ENCODE data around the gene APLN. TPM values are rescaled to one million over a fixed set of nuclear protein-coding genes. Genes with fewer than 3 reads are reported as not detected.

Gene APLN
- total and polyA plus RNA-seq, 7 donors = 0.36 to 0.81 (median 0.47) TPM; not detected in 4

- no peaks in the 10 kb centered on the region for H3K36me3 ChIP-seq
- intact Hi-C loops (cut with DNase I) = no loop called here
- H3K4me1 ChIP-seq = peaks cover 0 to 11% (median 3%) of the 10 kb centered on the region in 4 donors
- H3K27ac ChIP-seq = no peak overlapping the region
- TF ChIP-seq POLR2AphosphoS5 (IDR thresholded peaks at IDR 0.05) (no peak), EP300 (IDR thresholded peaks at IDR 0.05) (no peak)
- WGBS, 2 donors = 91% methylated on average over 9 of the region's 9 CpGs
- DNase-seq = no peak
- no peaks in the 10 kb centered on the region for H3K9me3 ChIP-seq
- no peak overlapping the region for H3K4me3 ChIP-seq
- H3K27me3 ChIP-seq = no peaks in the 10 kb centered on the region
These were observed 5.2 kb downstream of the APLN start for GRCh38 chrX:129649268-129650182.

- Histone ChIP-seq H3K9me3 (no peaks in the 10 kb centered on the region), H3K36me3 (no peaks in the 10 kb centered on the region), H3K4me3 (no peak overlapping the region), H3K4me1 (peaks cover 0 to 6% (median under 1%) of the 10 kb centered on the region in 4 donors), H3K27ac (no peak overlapping the region), H3K27me3 (no peaks in the 10 kb centered on the region)
- DNase-seq = no peak
- WGBS, 2 donors = 94% methylated on average over 20 of the region's 20 CpGs
- intact Hi-C loops (cut with DNase I) = no loop called here
- no peak for TF ChIP-seq POLR2A (IDR thresholded peaks at IDR 0.05)
- TF ChIP-seq POLR2AphosphoS5 (IDR thresholded peaks at IDR 0.05) = no peak
- TF ChIP-seq EP300 (IDR thresholded peaks at IDR 0.05) = no peak
- no peak for TF ChIP-seq CTCF (IDR thresholded peaks at IDR 0.05)
These were observed 6.1 kb downstream of the APLN start for GRCh38 chrX:129648514-129649267.

GRCh38 chrX:129647418-129648410 is 7.0 kb downstream of the APLN start:
- TF ChIP-seq POLR2A (IDR thresholded peaks at IDR 0.05) (no peak), EP300 (IDR thresholded peaks at IDR 0.05) (no peak)
- DNase-seq = peak; percentile 52
- H3K4me3 ChIP-seq = no peak overlapping the region
- H3K4me1 ChIP-seq = no peaks in the 10 kb centered on the region
- WGBS, 2 donors = 93 to 94% methylated on average over 14 of the region's 14 CpGs
- H3K27me3 ChIP-seq = no peaks in the 10 kb centered on the region
- H3K27ac ChIP-seq = no peak overlapping the region
- no peaks in the 10 kb centered on the region for H3K36me3 ChIP-seq
- H3K9me3 ChIP-seq = no peaks in the 10 kb centered on the region
- intact Hi-C loops (cut with DNase I) = no loop called here

GRCh38 chrX:129646566-129647417 is 8.0 kb downstream of the APLN start:
- H3K27ac ChIP-seq = no peak overlapping the region
- DNase-seq = no peak

More at GRCh38 chrX:129646566-129647417, 8.0 kb downstream of the APLN start:
- WGBS, 2 donors = 84 to 87% methylated on average over 12 to 13 of the region's 13 CpGs
- H3K4me3 ChIP-seq = no peak overlapping the region
- intact Hi-C loops (cut with DNase I) = no loop called here
- no peaks in the 10 kb centered on the region for H3K27me3 ChIP-seq
- no peak for TF ChIP-seq POLR2A (IDR thresholded peaks at IDR 0.05)
- no peak for TF ChIP-seq CTCF (IDR thresholded peaks at IDR 0.05)
- TF ChIP-seq EP300 (IDR thresholded peaks at IDR 0.05) = no peak
- H3K4me1 ChIP-seq = no peaks in the 10 kb centered on the region
- no peaks in the 10 kb centered on the region for H3K36me3 ChIP-seq
- no peaks in the 10 kb centered on the region for H3K9me3 ChIP-seq

Measured in sigmoid colon (tissue), 7 donors.